HepG2 (cell line): ENCODE data around the gene ZBTB7A. TPM values are rescaled to one million over a fixed set of nuclear protein-coding genes. Genes with fewer than 3 reads are reported as not detected.

Experiments
- ATAC-seq: fragments of 200-7000 bp; cut with Tn5 transposase; 3 replicates; pipeline ENCODE4 v1.9.1; 2020; ENCODE audit warnings: mild to moderate bottlenecking, moderate library complexity
- BruUV-seq: library from RNA; stranded (reverse); fragments of 400-500 nt; replicated peaks from 2 replicates; lab custom pipeline; 2021; lab: Mats Ljungman, UMichigan
- CTCF ChIA-PET: fragments of 300-600 bp; formaldehyde crosslinking; extraction: SDS; loops from one replicate; lab custom pipeline; 2021; ENCODE audit warnings: low total read pairs, inconsistent platforms, low intra/inter-chr PET ratio; lab: Yijun Ruan, JAX
- POLR2A ChIA-PET: fragments of 350-600 bp; sonication (Branson Sonifier 250); formaldehyde crosslinking; loops from one replicate; lab custom pipeline; 2020; ENCODE audit warnings: antibody characterized with exemption, inconsistent platforms; lab: Yijun Ruan, JAX
- DNase-seq: peaks from one replicate; pipeline ENCODE4 v3.0.0-alpha.2; 2015; ENCODE audit warnings: low spot score
- FAIRE-seq: peaks from 3 replicates; lab custom pipeline; 2011; peaks lifted over from hg19 to GRCh38; lab: Jason Lieb, UNC
- H2AFZ ChIP-seq: one replicate; pipeline ENCODE4 v1.6.1; 2011; ENCODE audit warnings: low read length, inconsistent platforms
- H3K27ac ChIP-seq: fragments of 300-600 bp; 3 replicates; pipeline ENCODE4 v1.8.0; 2011; ENCODE audit warnings: mixed run types, mild to moderate bottlenecking, mixed read lengths, low read length, inconsistent platforms; ENCODE audit not compliant: insufficient read depth; ENCODE audit errors: extremely low read length
- H3K27me3 ChIP-seq, 2 experiments: fragments of 200-600 bp in 1 of 2; 2 replicates in 1 of 2; 3 replicates in 1 of 2; pipeline versions ENCODE4 v1.6.0 to v1.8.0; 2011; ENCODE audit warnings: low read length in 2 of 2, mild to moderate bottlenecking in 2 of 2, moderate library complexity in 2 of 2, inconsistent platforms in 1 of 2; ENCODE audit not compliant: insufficient read depth in 2 of 2, control insufficient read depth in 1 of 2
- H3K36me3 ChIP-seq, 2 experiments: fragments of 200-600 bp in 1 of 2; replicated peaks in 1 of 2; 2 replicates in 1 of 2; 3 replicates in 1 of 2; pipeline versions ENCODE4 v1.5.1 to v1.8.0; 2011; ENCODE audit warnings: low read length in 2 of 2, inconsistent platforms in 1 of 2; ENCODE audit not compliant: insufficient read depth in 2 of 2, control insufficient read depth in 1 of 2
- H3K4me1 ChIP-seq: 2 replicates; pipeline ENCODE4 v1.5.1; 2012; ENCODE audit warnings: low read length, inconsistent platforms; ENCODE audit not compliant: insufficient read depth
- H3K4me2 ChIP-seq: 2 replicates; pipeline ENCODE4 v1.6.0; 2011; ENCODE audit warnings: low read depth, low read length, inconsistent platforms
- H3K4me3 ChIP-seq, 3 experiments: fragments of 200-600 bp in 1 of 3; sonication (generic), shearing (Covaris generic) in 1 of 3; replicated peaks in 1 of 3; 2 replicates each; pipeline ENCODE4 v1.5.1; 2011 to 2016; ENCODE audit warnings: low read length in 3 of 3, inconsistent platforms in 2 of 3, low read depth in 2 of 3, mild to moderate bottlenecking in 2 of 3, control low read depth in 1 of 3, mixed read lengths in 1 of 3; ENCODE audit not compliant: insufficient read depth in 1 of 3
- H3K79me2 ChIP-seq: one replicate; pipeline ENCODE4 v1.6.1; 2011; ENCODE audit warnings: low read length, inconsistent platforms; ENCODE audit not compliant: insufficient read depth
- H3K9ac ChIP-seq: 2 replicates; pipeline ENCODE4 v1.6.0; 2011; ENCODE audit warnings: mild to moderate bottlenecking, low read depth, low read length, inconsistent platforms; ENCODE audit not compliant: insufficient read depth
- H3K9me3 ChIP-seq: 2 replicates; pipeline ENCODE4 v1.5.1; 2012; ENCODE audit warnings: mild to moderate bottlenecking, low read length
- H4K20me1 ChIP-seq: 2 replicates; pipeline ENCODE4 v1.6.0; 2011; ENCODE audit warnings: inconsistent platforms, mild to moderate bottlenecking, low read length, moderate library complexity; ENCODE audit not compliant: insufficient read depth
- DPF2 ChIP-seq: sonication (generic); formaldehyde crosslinking; IDR thresholded peaks from 2 replicates; pipeline ENCODE4 v1.4.0; 2020; ENCODE audit warnings: mild to moderate bottlenecking, low read depth, missing genetic modification reagents, borderline replicate concordance
- GATA4 ChIP-seq: sonication (generic); IDR thresholded peaks from 2 replicates; pipeline ENCODE4 v1.6.1; 2016; ENCODE audit warnings: antibody characterized with exemption, low read depth, borderline replicate concordance
- GTF3A ChIP-seq: sonication (generic); formaldehyde crosslinking; conservative IDR thresholded peaks from 2 replicates; pipeline ENCODE4 v1.4.0; 2020; ENCODE audit warnings: mild to moderate bottlenecking, missing genetic modification reagents
- RBM39 ChIP-seq: fragments of 200-400 bp; formaldehyde crosslinking; IDR thresholded peaks from one replicate; pipeline ENCODE4 v1.6.1; 2018; ENCODE audit warnings: antibody characterized with exemption, mild to moderate bottlenecking, low read depth, low read length; ENCODE audit not compliant: poor library complexity, severe bottlenecking
- WGBS: methylation state at CpG from one replicate; pipeline ENCODE4 v1.1.6; 2017; ENCODE audit warnings: low lambda C conversion rate; 5-methylcytosine and 5-hydroxymethylcytosine counted together
- in situ Hi-C: cut with HindIII; loops from 2 replicates; pipeline ENCODE4 v1.10.0; 2017; ENCODE audit warnings: low pct_unique_long_range_greater_than_20kb; ENCODE audit not compliant: extremely low pct_ligation_motif_present
- intact Hi-C: fragments of 100-400 bp; cut with micrococcal nuclease; formaldehyde crosslinking; loops from one replicate; pipeline ENCODE4 v1.10.0; 2022; ENCODE audit not compliant: unreplicated experiment
- polyA plus RNA-seq, 8 experiments: library from polyadenylated mRNA; depleted of rRNA in 3 of 8; stranded (reverse) in 7 of 8; unstranded in 1 of 8; fragments of >200 nt; fragmentation: Illumina TruSeq in 4 of 8; extraction: Trizol in 4 of 8; gene quantifications; 2 replicates each; pipeline versions ENCODE4 v1.2.1 to v1.2.3, GENCODE V29; 2011 to 2016; ENCODE audit warnings: low read depth in 4 of 8, missing spikeins in 1 of 8, mixed read lengths in 1 of 8; ENCODE audit not compliant: insufficient read depth in 1 of 8
- total RNA-seq, 5 experiments: library from RNA; depleted of rRNA; stranded (reverse); fragments of >200 nt; fragmentation: Illumina TruSeq; extraction: Trizol; gene quantifications; 2 replicates each; pipeline ENCODE4 v1.2.3, GENCODE V29; 2016; ENCODE audit warnings: low read depth in 1 of 5
- TF ChIP-seq, protein P1 (sequence below): sonication (generic); formaldehyde crosslinking; IDR thresholded peaks from 2 replicates; pipeline ENCODE4 v1.9.0; 2021; ENCODE audit warnings: missing genetic modification reagents, mild to moderate bottlenecking, borderline replicate concordance
- TF ChIP-seq, protein P2 (sequence below): IDR thresholded peaks from 2 replicates; pipeline ENCODE4 v1.6.1; 2016; ENCODE audit warnings: missing compliant biosample characterization, missing genetic modification reagents, borderline replicate concordance
- TF ChIP-seq, protein P3 (sequence below): sonication (generic); formaldehyde crosslinking; IDR thresholded peaks from 2 replicates; pipeline ENCODE4 v1.8.0; 2022; ENCODE audit warnings: low read depth, missing genetic modification reagents
- TF ChIP-seq, protein P4 (sequence below): sonication (generic); formaldehyde crosslinking; IDR thresholded peaks from 2 replicates; pipeline ENCODE4 v1.4.0; 2020; ENCODE audit warnings: missing genetic modification reagents; ENCODE audit errors: not compliant biosample characterization
- TF ChIP-seq, protein P5 (sequence below): sonication (generic); formaldehyde crosslinking; IDR thresholded peaks from 2 replicates; pipeline ENCODE4; 2020; ENCODE audit warnings: missing genetic modification reagents, mild to moderate bottlenecking, borderline replicate concordance
- TF ChIP-seq, protein P6 (sequence below): sonication (generic); formaldehyde crosslinking; IDR thresholded peaks from 2 replicates; pipeline ENCODE4 v1.4.0; 2020; ENCODE audit warnings: missing genetic modification reagents

ZBTB7A gene
- total and polyA plus RNA-seq, 2 of the 13 experiments (the other 11 are each of a cell fraction or from before 2014, with no cell fraction given), result 3.6 to 4.0 TPM

DNA sequence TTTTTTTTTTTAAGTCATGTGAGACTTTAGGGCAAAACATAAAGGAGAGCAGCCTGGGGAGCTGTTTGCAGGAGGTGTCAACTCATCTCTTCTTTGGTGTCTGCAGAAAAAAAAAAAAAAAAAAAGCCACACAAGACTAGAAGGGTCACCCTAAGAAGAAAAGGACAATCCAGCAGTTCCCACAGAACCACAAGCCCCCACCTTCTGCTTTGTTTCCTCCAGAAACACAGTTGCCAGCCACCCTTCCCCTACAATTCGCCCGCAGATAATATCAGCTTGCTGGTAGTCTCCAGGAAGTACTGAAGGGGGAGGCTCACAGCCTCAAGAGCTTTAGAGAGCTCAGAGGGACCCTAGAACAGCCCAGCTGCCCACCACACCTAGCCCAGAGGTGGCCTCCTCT, 22.3 kb upstream of the ZBTB7A start:
- FAIRE-seq, result no peak
- 100% methylated on average over 2 of the region's 2 CpGs for WGBS
- H4K20me1 ChIP-seq, result no peaks in the 10 kb centered on the region
- H3K4me1 ChIP-seq, result peaks cover 25% of the 10 kb centered on the region
- H3K27ac ChIP-seq, result no peak overlapping the region
- no peak for DNase-seq
- no peak overlapping the region for H3K9ac ChIP-seq
- no peak overlapping the region for H3K4me3 ChIP-seq
- H3K36me3 ChIP-seq, result peaks cover 2 to 4% of the 10 kb centered on the region in 2 experiments; a peak in 2 of 5 replicates
- H3K27me3 ChIP-seq, result no peaks in the 10 kb centered on the region
- CTCF ChIA-PET, result no interaction called here
- no peaks in the 10 kb centered on the region for H3K79me2 ChIP-seq
- POLR2A ChIA-PET, result no interaction called here
- no TSS peak for BruUV-seq
- ATAC-seq, result no peak
- H3K9me3 ChIP-seq, result no peaks in the 10 kb centered on the region
- H3K4me2 ChIP-seq, result no peak overlapping the region
- intact Hi-C loops, result no loop called here
- TF ChIP-seq, protein P1, sequence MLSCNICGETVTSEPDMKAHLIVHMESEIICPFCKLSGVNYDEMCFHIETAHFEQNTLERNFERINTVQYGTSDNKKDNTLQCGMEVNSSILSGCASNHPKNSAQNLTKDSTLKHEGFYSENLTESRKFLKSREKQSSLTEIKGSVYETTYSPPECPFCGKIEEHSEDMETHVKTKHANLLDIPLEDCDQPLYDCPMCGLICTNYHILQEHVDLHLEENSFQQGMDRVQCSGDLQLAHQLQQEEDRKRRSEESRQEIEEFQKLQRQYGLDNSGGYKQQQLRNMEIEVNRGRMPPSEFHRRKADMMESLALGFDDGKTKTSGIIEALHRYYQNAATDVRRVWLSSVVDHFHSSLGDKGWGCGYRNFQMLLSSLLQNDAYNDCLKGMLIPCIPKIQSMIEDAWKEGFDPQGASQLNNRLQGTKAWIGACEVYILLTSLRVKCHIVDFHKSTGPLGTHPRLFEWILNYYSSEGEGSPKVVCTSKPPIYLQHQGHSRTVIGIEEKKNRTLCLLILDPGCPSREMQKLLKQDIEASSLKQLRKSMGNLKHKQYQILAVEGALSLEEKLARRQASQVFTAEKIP, result no peak
- TF ChIP-seq, protein P2, sequence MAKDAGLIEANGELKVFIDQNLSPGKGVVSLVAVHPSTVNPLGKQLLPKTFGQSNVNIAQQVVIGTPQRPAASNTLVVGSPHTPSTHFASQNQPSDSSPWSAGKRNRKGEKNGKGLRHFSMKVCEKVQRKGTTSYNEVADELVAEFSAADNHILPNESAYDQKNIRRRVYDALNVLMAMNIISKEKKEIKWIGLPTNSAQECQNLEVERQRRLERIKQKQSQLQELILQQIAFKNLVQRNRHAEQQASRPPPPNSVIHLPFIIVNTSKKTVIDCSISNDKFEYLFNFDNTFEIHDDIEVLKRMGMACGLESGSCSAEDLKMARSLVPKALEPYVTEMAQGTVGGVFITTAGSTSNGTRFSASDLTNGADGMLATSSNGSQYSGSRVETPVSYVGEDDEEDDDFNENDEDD (CRISPR knock-in tag), result no peak
- TF ChIP-seq GATA4 (no peak), DPF2 (no peak), GTF3A (CRISPR knock-in tag) (no peak), RBM39 (no peak)
- TF ChIP-seq, protein P3, sequence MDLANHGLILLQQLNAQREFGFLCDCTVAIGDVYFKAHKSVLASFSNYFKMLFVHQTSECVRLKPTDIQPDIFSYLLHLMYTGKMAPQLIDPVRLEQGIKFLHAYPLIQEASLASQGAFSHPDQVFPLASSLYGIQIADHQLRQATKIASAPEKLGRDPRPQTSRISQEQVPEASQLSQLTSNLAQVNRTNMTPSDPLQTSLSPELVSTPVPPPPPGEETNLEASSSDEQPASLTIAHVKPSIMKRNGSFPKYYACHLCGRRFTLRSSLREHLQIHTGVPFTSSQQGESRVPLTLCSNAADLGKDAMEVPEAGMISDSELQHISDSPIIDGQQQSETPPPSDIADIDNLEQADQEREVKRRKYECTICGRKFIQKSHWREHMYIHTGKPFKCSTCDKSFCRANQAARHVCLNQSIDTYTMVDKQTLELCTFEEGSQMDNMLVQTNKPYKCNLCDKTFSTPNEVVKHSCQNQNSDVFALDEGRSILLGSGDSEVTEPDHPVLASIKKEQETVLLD (CRISPR knock-in tag), result no peak
- TF ChIP-seq, protein P4, sequence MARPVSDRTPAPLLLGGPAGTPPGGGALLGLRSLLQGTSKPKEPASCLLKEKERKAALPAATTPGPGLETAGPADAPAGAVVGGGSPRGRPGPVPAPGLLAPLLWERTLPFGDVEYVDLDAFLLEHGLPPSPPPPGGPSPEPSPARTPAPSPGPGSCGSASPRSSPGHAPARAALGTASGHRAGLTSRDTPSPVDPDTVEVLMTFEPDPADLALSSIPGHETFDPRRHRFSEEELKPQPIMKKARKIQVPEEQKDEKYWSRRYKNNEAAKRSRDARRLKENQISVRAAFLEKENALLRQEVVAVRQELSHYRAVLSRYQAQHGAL, result no peak
- TF ChIP-seq, protein P5, sequence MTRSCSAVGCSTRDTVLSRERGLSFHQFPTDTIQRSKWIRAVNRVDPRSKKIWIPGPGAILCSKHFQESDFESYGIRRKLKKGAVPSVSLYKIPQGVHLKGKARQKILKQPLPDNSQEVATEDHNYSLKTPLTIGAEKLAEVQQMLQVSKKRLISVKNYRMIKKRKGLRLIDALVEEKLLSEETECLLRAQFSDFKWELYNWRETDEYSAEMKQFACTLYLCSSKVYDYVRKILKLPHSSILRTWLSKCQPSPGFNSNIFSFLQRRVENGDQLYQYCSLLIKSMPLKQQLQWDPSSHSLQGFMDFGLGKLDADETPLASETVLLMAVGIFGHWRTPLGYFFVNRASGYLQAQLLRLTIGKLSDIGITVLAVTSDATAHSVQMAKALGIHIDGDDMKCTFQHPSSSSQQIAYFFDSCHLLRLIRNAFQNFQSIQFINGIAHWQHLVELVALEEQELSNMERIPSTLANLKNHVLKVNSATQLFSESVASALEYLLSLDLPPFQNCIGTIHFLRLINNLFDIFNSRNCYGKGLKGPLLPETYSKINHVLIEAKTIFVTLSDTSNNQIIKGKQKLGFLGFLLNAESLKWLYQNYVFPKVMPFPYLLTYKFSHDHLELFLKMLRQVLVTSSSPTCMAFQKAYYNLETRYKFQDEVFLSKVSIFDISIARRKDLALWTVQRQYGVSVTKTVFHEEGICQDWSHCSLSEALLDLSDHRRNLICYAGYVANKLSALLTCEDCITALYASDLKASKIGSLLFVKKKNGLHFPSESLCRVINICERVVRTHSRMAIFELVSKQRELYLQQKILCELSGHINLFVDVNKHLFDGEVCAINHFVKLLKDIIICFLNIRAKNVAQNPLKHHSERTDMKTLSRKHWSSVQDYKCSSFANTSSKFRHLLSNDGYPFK (CRISPR knock-in tag), result no peak
- TF ChIP-seq, protein P6, sequence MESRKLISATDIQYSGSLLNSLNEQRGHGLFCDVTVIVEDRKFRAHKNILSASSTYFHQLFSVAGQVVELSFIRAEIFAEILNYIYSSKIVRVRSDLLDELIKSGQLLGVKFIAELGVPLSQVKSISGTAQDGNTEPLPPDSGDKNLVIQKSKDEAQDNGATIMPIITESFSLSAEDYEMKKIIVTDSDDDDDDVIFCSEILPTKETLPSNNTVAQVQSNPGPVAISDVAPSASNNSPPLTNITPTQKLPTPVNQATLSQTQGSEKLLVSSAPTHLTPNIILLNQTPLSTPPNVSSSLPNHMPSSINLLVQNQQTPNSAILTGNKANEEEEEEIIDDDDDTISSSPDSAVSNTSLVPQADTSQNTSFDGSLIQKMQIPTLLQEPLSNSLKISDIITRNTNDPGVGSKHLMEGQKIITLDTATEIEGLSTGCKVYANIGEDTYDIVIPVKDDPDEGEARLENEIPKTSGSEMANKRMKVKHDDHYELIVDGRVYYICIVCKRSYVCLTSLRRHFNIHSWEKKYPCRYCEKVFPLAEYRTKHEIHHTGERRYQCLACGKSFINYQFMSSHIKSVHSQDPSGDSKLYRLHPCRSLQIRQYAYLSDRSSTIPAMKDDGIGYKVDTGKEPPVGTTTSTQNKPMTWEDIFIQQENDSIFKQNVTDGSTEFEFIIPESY (CRISPR knock-in tag), result no peak
- TF ChIP-seq, all 625 proteins: peak for 0
- in situ Hi-C loops, result no loop called here
- no peak overlapping the region for H2AFZ ChIP-seq
